HL-60 (cell line): Measurements from ENCODE around the gene ELF4.

ENCODE experiments used
- DNase-seq, 2 experiments: peaks; one replicate each; pipeline ENCODE4 v3.0.0-alpha.2; 2010 to 2020; ENCODE audit warnings: low read depth in 1 of 2, low spot score in 1 of 2
- H3K27ac ChIP-seq: fragments of 250-450 bp; sonication (Bioruptor Pico); replicated peaks from 2 replicates; pipeline ENCODE4 v1.5.1; 2020; ENCODE audit warnings: mild to moderate bottlenecking, moderate library complexity
- H3K27me3 ChIP-seq: fragments of 250-450 bp; sonication (Bioruptor Pico); 2 replicates; pipeline ENCODE4 v1.5.1; 2021; ENCODE audit warnings: mild to moderate bottlenecking, moderate library complexity; ENCODE audit not compliant: insufficient read depth, poor library complexity, severe bottlenecking
- H3K4me3 ChIP-seq: replicated peaks from 2 replicates; pipeline ENCODE4 v1.5.1; 2011; ENCODE audit warnings: mild to moderate bottlenecking, control low read depth, low read length; ENCODE audit not compliant: insufficient read depth
- GABPA ChIP-seq: IDR thresholded peaks from 2 replicates; pipeline ENCODE4 v1.6.1; 2012; ENCODE audit warnings: low read depth
- POLR2AphosphoS5 ChIP-seq: IDR thresholded peaks from 2 replicates; pipeline ENCODE4 v1.6.1; 2012; ENCODE audit warnings: low read depth
- SPI1 ChIP-seq: IDR thresholded peaks from 2 replicates; pipeline ENCODE4 v1.6.1; 2012; ENCODE audit warnings: low read depth, mild to moderate bottlenecking, borderline replicate concordance
- TF ChIP-seq, protein P1 (sequence below): IDR thresholded peaks from one replicate; pipeline ENCODE4 v1.5.1; 2011; ENCODE audit warnings: low read length, control low read depth, inconsistent platforms; ENCODE audit not compliant: insufficient read depth
- TF ChIP-seq, protein P2 (sequence below): IDR thresholded peaks from 2 replicates; pipeline ENCODE4 v1.6.1; 2012; ENCODE audit warnings: low read depth; ENCODE audit not compliant: insufficient replicate concordance

The ELF4 gene

DNA sequence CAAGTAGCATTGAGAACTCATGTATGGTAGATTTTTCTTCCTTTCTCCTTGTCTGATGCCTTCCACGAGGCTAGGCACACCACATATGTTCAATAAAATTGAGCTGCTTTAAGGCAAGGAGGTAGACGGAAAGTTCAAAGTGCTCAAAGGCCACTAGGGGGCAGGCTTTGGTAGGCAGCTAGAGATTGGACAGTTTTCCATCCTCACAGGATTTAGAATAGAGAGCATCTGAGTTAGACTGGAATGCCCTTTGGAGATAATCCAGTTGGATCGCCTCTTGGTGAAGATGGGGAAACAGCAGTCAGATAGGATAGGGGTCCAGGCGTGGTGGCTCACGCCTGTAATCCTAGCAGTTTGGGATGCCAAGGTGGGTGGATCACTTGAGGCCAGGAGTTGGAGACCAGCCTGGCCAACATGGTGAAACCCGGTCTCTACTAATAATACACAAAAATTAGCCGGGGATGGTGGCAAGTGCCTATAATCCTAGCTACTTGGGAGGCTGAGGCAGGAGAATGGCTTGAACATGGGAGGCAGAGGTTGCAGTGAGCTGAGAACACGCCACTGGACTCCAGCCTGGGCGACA is 30.4 kb downstream of the ELF4 start:
- DNase-seq, result peak in 1 of 2 experiments; percentile 58

DNA sequence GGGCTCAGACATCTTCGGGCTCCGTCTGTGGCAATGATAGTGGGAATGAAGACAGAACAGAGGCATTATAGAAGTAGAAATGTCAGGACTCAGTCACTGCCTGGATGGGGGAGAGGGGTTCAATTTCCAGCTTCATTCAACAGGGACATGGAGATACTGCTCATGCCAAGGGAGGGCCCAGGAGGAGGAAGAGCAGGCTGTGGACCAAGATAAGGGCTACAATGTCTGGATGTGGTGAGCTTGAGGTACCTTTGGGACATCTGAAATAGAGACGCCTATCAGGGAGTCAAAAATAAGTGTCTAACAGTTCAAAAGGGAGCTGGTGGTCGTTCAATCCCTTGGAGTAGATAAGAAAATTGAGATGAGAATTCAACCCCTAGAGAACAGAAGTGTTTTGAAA is 34.5 kb downstream of the ELF4 start:
- no peak overlapping the region for H3K4me3 ChIP-seq
- DNase-seq, result no peak
- no peak overlapping the region for H3K27ac ChIP-seq
- TF ChIP-seq, protein P1, sequence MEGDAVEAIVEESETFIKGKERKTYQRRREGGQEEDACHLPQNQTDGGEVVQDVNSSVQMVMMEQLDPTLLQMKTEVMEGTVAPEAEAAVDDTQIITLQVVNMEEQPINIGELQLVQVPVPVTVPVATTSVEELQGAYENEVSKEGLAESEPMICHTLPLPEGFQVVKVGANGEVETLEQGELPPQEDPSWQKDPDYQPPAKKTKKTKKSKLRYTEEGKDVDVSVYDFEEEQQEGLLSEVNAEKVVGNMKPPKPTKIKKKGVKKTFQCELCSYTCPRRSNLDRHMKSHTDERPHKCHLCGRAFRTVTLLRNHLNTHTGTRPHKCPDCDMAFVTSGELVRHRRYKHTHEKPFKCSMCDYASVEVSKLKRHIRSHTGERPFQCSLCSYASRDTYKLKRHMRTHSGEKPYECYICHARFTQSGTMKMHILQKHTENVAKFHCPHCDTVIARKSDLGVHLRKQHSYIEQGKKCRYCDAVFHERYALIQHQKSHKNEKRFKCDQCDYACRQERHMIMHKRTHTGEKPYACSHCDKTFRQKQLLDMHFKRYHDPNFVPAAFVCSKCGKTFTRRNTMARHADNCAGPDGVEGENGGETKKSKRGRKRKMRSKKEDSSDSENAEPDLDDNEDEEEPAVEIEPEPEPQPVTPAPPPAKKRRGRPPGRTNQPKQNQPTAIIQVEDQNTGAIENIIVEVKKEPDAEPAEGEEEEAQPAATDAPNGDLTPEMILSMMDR, result no peak
- TF ChIP-seq POLR2AphosphoS5 (no peak), GABPA (no peak), SPI1 (no peak)
- TF ChIP-seq, protein P2, sequence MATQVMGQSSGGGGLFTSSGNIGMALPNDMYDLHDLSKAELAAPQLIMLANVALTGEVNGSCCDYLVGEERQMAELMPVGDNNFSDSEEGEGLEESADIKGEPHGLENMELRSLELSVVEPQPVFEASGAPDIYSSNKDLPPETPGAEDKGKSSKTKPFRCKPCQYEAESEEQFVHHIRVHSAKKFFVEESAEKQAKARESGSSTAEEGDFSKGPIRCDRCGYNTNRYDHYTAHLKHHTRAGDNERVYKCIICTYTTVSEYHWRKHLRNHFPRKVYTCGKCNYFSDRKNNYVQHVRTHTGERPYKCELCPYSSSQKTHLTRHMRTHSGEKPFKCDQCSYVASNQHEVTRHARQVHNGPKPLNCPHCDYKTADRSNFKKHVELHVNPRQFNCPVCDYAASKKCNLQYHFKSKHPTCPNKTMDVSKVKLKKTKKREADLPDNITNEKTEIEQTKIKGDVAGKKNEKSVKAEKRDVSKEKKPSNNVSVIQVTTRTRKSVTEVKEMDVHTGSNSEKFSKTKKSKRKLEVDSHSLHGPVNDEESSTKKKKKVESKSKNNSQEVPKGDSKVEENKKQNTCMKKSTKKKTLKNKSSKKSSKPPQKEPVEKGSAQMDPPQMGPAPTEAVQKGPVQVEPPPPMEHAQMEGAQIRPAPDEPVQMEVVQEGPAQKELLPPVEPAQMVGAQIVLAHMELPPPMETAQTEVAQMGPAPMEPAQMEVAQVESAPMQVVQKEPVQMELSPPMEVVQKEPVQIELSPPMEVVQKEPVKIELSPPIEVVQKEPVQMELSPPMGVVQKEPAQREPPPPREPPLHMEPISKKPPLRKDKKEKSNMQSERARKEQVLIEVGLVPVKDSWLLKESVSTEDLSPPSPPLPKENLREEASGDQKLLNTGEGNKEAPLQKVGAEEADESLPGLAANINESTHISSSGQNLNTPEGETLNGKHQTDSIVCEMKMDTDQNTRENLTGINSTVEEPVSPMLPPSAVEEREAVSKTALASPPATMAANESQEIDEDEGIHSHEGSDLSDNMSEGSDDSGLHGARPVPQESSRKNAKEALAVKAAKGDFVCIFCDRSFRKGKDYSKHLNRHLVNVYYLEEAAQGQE, result no peak
- H3K27me3 ChIP-seq, result no peaks in the 10 kb centered on the region

More for the DNA sequence above, 30.4 kb downstream of the ELF4 start:
- no peak for TF ChIP-seq SPI1
- TF ChIP-seq, protein P1, result peak; percentile 51
- no peak overlapping the region for H3K4me3 ChIP-seq
- no peaks in the 10 kb centered on the region for H3K27me3 ChIP-seq
- no peak overlapping the region for H3K27ac ChIP-seq

DNA sequence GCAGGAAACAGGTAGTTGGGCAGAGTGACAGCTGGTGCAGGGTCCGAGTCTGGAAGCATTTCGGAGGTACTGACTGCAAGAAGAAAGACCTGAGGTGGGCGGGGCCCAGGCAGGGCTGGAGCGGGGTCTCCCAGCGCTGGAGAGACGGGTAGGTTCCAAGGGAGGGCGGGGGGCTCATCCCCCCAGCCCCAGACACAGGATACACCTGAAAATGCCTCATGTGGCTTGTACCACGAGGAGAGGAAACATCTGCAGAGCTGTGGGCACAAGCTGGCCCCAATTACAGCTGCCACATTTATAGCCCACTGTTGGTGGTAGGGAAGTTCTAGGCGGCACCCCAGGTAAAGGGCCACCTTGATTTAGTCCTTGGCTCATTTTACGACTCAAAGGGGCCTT is 38.0 kb downstream of the ELF4 start:
- Histone ChIP-seq H3K27ac (no peak overlapping the region), H3K27me3 (no peaks in the 10 kb centered on the region)

DNA sequence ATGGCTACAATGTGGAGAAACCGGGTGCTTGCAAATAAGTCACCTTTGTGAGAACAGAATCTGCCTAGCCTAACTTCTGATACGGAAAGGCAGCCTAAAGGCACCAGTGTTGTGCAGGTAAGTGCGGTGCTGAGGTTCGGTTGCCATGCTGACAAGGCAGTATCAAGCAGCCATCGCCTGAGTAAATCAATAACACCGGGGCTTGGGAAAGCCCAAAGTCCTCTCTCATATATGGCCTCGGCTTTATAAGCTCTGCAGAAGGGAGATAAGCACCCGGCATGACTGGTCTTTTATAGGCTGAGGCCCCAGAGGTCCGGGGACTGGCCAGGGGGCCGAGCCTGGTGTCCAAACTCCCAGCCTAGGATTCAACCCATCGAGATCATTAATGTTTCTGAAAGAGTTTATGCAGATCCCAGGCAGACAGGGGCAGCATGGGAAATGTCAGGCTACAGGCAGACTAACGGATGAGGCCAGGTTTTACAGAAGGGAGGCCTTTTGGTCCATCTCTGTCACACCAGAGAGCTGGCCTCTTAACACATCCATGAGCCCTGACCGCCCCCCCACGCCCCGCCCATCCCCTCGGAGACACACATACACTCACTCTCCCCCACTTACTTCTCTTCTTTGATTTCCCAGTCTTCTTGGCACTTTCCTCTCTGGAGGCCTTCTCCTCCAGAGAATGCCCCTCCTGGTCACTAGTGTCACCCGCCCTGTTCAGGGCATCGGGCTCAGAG is 38.5 kb downstream of the ELF4 start:
- H3K27ac ChIP-seq, result no peak overlapping the region
- no peak for DNase-seq
- TF ChIP-seq SPI1 (no peak), POLR2AphosphoS5 (no peak)
- TF ChIP-seq, protein P2, result no peak
- TF ChIP-seq, protein P1, result no peak

More for the DNA sequence above, 38.0 kb downstream of the ELF4 start:
- no peak for TF ChIP-seq POLR2AphosphoS5
- no peak for DNase-seq
- H3K4me3 ChIP-seq, result no peak overlapping the region

More for the DNA sequence above, 38.5 kb downstream of the ELF4 start:
- no peaks in the 10 kb centered on the region for H3K27me3 ChIP-seq
- H3K4me3 ChIP-seq, result no peak overlapping the region
